ENCODE data around the gene SYK. TPM values are rescaled to one million over a fixed set of nuclear protein-coding genes. Genes with fewer than 3 reads are reported as not detected.

The SYK gene
- total RNA-seq, 1 donor from 2014 or later, result 12.0 TPM

DNA sequence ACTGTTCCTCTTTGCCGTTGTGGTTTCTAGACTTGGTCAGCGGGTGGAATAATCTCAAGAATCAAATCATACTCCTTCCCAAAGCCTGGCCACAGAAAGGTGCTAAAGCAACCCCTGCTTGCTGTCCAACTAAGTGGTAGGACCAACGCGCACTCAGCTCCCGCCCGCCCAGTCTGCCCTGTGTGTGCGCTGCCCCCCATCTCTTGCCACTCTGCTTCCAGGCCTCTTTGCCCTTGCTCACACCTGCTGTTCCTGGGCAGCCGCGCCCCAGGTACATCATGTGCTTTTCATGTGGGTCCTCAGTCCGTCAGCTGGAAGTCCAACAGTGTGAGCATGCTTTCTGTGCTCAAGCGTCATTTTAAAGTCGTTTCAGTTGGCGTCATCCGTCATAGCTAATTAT lies 65.5 kb downstream of the SYK start:
- peak in 1 of 2 donors; percentile 78 for DNase-seq (ENCODE audit: extremely low spot score in 2 of 2)
- no peak overlapping the region for H3K27ac ChIP-seq
- H3K27me3 ChIP-seq, result no peaks in the 10 kb centered on the region
- no peak overlapping the region for H3K4me3 ChIP-seq
- no peaks in the 10 kb centered on the region for H3K4me1 ChIP-seq
- H3K9me3 ChIP-seq, result no peaks in the 10 kb centered on the region
- TF ChIP-seq POLR2AphosphoS5 (IDR thresholded peaks at IDR 0.05; ENCODE audit: insufficient read depth in 1 of 2, low read depth in 1 of 2) (no peak), POLR2A (IDR thresholded peaks at IDR 0.05) (no peak)
- TF ChIP-seq, protein P1, sequence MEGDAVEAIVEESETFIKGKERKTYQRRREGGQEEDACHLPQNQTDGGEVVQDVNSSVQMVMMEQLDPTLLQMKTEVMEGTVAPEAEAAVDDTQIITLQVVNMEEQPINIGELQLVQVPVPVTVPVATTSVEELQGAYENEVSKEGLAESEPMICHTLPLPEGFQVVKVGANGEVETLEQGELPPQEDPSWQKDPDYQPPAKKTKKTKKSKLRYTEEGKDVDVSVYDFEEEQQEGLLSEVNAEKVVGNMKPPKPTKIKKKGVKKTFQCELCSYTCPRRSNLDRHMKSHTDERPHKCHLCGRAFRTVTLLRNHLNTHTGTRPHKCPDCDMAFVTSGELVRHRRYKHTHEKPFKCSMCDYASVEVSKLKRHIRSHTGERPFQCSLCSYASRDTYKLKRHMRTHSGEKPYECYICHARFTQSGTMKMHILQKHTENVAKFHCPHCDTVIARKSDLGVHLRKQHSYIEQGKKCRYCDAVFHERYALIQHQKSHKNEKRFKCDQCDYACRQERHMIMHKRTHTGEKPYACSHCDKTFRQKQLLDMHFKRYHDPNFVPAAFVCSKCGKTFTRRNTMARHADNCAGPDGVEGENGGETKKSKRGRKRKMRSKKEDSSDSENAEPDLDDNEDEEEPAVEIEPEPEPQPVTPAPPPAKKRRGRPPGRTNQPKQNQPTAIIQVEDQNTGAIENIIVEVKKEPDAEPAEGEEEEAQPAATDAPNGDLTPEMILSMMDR (IDR thresholded peaks at IDR 0.05), result no peak
- H3K36me3 ChIP-seq, result no peaks in the 10 kb centered on the region
- intact Hi-C loops (cut with DNase I), result loop anchor here (5.0 kb wide), 1 partner anchor 1290 kb away; no protein-coding TSS in a partner anchor

DNA sequence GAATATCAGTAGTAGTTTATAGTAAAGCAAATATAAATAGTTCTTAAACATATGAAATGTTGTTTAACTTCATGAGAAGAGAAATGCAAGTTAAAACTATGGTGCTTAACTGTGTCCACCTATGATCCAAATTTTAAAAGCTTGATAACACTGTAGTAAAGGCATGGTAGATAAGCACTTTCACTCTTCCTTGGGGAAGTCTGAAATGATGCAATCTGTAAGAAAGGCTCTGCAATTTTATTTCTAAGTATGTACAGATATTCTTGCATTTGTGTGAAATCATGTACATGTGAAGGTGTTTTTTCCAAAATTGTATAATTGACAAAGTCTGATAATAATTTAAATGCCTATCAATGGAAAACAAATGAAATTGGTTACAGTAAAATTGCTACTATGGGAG lies 66.9 kb downstream of the SYK start:
- TF ChIP-seq POLR2A (IDR thresholded peaks at IDR 0.05), result no peak
- TF ChIP-seq, protein P1 (IDR thresholded peaks at IDR 0.05), result no peak
- H3K4me1 ChIP-seq, result no peaks in the 10 kb centered on the region
- no peak for DNase-seq (ENCODE audit: extremely low spot score in 2 of 2)
- H3K9me3 ChIP-seq, result no peaks in the 10 kb centered on the region
- H3K36me3 ChIP-seq, result no peaks in the 10 kb centered on the region
- no peak overlapping the region for H3K4me3 ChIP-seq
- no peak overlapping the region for H3K27ac ChIP-seq
- intact Hi-C loops (cut with DNase I), result loop anchor here (5.0 kb wide), 1 partner anchor 1291 kb away; no protein-coding TSS in a partner anchor
- H3K27me3 ChIP-seq, result no peaks in the 10 kb centered on the region

- no peaks in the 10 kb centered on the region for H3K9me3 ChIP-seq
- no peaks in the 10 kb centered on the region for H3K4me1 ChIP-seq
- DNase-seq (ENCODE audit: extremely low spot score in 2 of 2), result no peak
- intact Hi-C loops (cut with DNase I), result loop anchor here (5.0 kb wide), 1 partner anchor 1292 kb away; no protein-coding TSS in a partner anchor
- no peak overlapping the region for H3K4me3 ChIP-seq
- H3K27ac ChIP-seq, result no peak overlapping the region
- H3K36me3 ChIP-seq, result no peaks in the 10 kb centered on the region
- H3K27me3 ChIP-seq, result no peaks in the 10 kb centered on the region
- TF ChIP-seq POLR2AphosphoS5 (IDR thresholded peaks at IDR 0.05; ENCODE audit: insufficient read depth in 1 of 2, low read depth in 1 of 2) (no peak), POLR2A (IDR thresholded peaks at IDR 0.05) (no peak)
- TF ChIP-seq, protein P1 (IDR thresholded peaks at IDR 0.05), result no peak
Measured at GRCh38 chr9:90869361-90869760, 67.7 kb downstream of the SYK start.

GRCh38 chr9:90870621-90871326 lies 69.2 kb downstream of the SYK start:
- H3K36me3 ChIP-seq, result no peaks in the 10 kb centered on the region
- H3K4me3 ChIP-seq, result no peak overlapping the region
- H3K27me3 ChIP-seq, result no peaks in the 10 kb centered on the region
- H3K9me3 ChIP-seq, result no peaks in the 10 kb centered on the region
- DNase-seq (ENCODE audit: extremely low spot score in 2 of 2), result no peak
- intact Hi-C loops (cut with DNase I), result no loop called here
- TF ChIP-seq POLR2AphosphoS5 (IDR thresholded peaks at IDR 0.05; ENCODE audit: insufficient read depth in 1 of 2, low read depth in 1 of 2), result no peak
- TF ChIP-seq POLR2A (IDR thresholded peaks at IDR 0.05), result no peak
- TF ChIP-seq, protein P1 (IDR thresholded peaks at IDR 0.05), result peak; percentile 56 to 72 (median 64)
- H3K4me1 ChIP-seq, result no peaks in the 10 kb centered on the region
- H3K27ac ChIP-seq, result no peak overlapping the region

GRCh38 chr9:90871327-90871935 lies 69.8 kb downstream of the SYK start:
- H3K36me3 ChIP-seq, result no peaks in the 10 kb centered on the region
- DNase-seq (ENCODE audit: extremely low spot score in 2 of 2), result no peak
- no peaks in the 10 kb centered on the region for H3K9me3 ChIP-seq
- TF ChIP-seq, protein P1 (IDR thresholded peaks at IDR 0.05), result no peak
- TF ChIP-seq POLR2AphosphoS5 (IDR thresholded peaks at IDR 0.05; ENCODE audit: insufficient read depth in 1 of 2, low read depth in 1 of 2) (no peak), POLR2A (IDR thresholded peaks at IDR 0.05) (no peak)
- H3K4me1 ChIP-seq, result no peaks in the 10 kb centered on the region
- no peaks in the 10 kb centered on the region for H3K27me3 ChIP-seq
- intact Hi-C loops (cut with DNase I), result no loop called here
- no peak overlapping the region for H3K4me3 ChIP-seq
- H3K27ac ChIP-seq, result no peak overlapping the region

All from vagina (tissue), 2 donors.